GM18499 (cell line): Measurements from ENCODE around the gene RNPEPL1.

Experiments used
- ATAC-seq: cut with Tn5 transposase; IDR thresholded peaks from one replicate; pipeline ENCODE4 v1.9.1; 2021; ENCODE audit warnings: moderate number of reproducible peaks; ENCODE audit not compliant: insufficient read depth, unreplicated experiment

RNPEPL1 gene

GRCh38 chr2:240563951-240564560 is 4.2 kb upstream of the RNPEPL1 start:
- ATAC-seq = no peak

GRCh38 chr2:240564561-240565332 is 3.5 kb upstream of the RNPEPL1 start:
- no peak for ATAC-seq

GRCh38 chr2:240565333-240566202 is 2.7 kb upstream of the RNPEPL1 start:
- ATAC-seq = no peak

DNA sequence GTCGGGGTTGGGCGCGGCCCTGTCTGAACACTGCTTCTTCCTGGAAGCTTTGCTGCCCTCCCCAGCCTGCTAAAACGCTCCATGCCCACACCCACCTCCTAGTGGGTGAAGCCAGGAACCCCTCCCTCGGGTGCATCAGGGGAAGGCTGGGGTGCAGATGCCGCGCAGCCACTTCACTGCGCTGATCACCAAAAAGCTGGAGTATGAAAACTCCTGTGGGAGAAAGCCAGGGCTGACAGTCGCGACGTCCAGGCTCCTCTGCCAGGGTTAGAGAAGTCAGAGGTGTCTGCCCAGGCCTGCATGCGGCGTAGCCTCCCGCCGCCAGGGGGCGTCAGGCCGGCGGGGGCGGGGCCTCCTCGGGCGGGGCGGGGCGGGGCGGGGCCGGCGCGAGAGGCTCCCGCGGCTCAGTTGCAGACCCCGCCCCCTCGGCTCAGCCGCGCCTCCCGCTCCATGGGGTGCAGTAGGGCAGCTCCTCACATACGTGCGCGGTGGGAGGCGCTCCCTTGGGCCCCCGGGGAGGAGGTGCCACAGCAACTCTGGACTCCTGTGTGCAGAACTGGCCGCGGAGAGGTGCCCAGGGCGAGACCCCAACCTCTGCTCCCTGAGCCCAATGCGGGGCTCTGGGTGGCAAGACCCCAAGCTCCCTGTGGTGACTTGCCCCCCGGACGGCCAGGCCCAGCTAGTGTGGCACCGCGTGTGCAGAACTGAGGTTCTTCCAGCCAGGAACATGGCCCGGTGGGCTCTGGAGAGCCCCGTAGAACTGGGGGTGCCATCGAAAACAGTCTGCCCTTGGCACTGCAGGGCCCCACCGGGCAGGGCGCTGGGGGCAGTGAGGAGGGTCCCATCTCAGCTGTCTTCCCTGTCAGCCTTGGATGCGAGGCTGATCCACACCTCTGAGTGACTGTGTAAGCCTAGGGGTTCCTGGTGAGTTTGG is 1.8 kb upstream of the RNPEPL1 start:
- ATAC-seq = no peak

- no peak for ATAC-seq
Observed at GRCh38 chr2:240567137-240567871, 980 bp upstream of the RNPEPL1 start.

DNA sequence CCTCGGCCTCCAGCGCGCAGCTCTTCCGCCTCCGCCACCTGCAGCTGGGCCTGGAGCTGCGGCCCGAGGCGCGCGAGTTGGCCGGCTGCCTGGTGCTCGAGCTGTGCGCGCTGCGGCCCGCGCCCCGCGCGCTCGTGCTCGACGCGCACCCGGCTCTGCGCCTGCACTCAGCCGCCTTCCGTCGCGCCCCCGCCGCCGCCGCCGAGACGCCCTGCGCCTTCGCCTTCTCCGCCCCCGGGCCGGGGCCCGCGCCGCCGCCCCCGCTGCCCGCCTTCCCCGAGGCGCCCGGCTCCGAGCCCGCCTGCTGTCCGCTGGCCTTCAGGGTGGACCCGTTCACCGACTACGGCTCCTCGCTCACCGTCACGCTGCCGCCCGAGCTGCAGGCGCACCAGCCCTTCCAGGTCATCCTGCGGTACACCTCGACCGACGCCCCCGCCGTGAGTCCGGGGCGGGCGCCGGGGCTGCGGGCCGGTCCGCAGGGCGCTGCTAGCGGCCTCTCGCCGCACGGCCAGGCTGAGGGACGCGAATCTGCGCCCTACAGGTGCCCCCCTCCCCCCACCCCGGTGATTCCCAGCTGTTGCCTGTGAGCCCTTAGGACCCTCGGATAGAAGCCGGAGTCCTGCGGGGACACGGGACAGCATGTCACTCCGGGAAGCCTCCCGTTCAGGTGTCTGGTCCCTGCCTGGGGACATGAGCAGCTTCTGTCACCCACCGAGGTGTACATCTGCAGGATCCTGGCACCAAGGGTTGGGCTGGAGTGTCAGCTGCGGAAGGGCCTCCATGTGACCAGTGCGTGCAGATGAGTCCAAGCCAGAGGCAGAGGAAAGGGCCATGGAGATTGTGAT is 616 bp downstream of the RNPEPL1 start:
- no peak for ATAC-seq

- ATAC-seq = no peak
Observed at GRCh38 chr2:240569523-240569997, 1.3 kb downstream of the RNPEPL1 start.

- ATAC-seq = no peak
Observed at GRCh38 chr2:240569998-240570530, 1.8 kb downstream of the RNPEPL1 start.

DNA sequence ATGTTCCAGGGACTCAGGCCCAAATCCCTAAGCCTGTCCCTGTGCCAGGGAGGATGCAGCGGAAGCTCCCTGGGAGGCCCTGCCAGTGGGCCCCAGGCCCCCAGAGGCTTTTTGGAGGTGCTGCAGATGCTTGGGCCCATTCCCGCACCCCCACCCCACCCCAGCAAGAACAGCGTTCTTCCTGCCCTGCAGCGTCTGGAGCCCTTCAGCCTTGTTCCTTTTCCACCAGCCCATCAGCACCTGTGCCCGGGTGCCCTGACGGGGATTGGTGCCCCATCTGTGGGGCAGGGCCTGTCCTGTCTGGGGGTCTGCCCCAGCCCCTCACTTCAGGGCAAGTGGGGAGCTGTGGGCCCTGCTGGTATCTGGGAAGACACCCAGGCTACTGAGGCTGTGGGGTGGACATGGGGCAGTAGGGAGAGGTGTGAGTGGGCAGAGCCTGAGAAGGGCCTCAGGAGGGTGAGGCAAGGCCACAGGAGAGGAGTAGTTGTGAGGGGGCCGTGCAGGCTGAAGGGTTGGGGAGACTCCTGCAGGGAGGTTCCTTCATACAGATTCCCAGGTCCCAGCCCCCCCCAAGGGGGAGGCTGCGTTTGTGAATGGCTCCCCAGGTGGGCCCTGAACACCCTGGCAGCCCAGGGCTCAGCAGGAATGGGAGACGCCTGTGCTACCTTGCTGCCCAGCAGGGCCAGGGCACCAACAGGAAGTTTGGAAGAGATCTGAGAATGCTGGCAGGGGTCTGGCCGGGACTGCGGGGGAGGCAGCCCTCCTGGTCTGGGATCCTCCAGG is 2.4 kb downstream of the RNPEPL1 start:
- ATAC-seq = no peak

GRCh38 chr2:240571314-240571973 is 3.2 kb downstream of the RNPEPL1 start:
- ATAC-seq = no peak

GRCh38 chr2:240572141-240573031 is 4.1 kb downstream of the RNPEPL1 start:
- ATAC-seq = no peak

- ATAC-seq = no peak
Observed at GRCh38 chr2:240573071-240573515, 4.8 kb downstream of the RNPEPL1 start.

DNA sequence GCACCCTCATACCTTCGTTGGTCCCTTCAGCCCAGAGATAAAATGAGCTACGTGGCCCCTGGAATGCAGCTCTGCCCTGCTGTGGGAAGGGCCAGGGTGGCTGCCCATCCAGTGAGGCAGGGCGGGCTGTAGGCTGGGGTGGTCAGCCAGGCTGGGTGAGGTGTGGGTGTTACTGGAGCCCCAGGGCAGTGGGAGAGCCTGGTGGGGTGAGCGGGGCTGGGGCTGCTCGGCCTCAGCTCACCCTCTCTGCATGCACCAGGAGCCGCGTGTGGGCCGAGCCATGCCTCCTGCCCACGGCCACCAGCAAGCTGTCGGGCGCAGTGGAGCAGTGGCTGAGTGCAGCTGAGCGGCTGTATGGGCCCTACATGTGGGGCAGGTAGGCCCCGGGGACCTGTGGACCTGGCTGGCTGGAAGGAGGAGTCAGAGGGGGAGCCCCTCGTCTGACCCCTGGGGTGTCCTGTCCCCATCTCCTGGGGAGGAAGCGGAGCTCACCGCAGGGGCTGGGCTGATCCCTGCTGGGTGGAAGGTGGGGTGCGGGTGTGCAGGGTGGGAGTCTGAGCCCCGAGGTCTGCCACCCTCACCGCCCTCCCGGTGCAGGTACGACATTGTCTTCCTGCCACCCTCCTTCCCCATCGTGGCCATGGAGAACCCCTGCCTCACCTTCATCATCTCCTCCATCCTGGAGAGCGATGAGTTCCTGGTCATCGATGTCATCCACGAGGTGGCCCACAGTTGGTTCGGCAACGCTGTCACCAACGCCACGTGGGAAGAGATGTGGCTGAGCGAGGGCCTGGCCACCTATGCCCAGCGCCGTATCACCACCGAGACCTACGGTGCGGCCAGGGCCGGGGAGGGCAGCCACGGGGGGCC is 5.5 kb downstream of the RNPEPL1 start:
- no peak for ATAC-seq

GRCh38 chr2:240574386-240575100 is 6.3 kb downstream of the RNPEPL1 start:
- no peak for ATAC-seq
